Measurements from ENCODE around the gene NDUFA5.

NDUFA5 gene

DNA sequence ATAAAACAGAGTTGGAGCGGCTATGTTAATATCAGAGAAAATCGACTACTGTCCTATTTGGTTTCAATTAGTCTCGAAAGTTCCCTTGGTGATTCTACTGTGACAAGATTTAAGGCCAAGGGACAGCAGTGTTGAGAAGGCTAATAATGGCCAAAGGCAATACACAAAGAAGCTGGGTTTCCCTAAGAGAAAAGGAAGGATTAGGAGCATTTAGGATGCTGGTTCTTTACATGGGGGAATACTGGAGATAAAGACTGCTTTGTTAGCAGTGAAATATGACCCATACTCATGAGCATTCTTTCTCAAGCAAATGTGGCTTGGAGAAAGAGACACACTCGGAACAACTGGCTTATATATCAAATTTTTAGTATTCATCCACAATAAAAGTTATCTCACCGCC lies 55.4 kb downstream of the NDUFA5 start:
- no peak for DNase-seq (ENCODE audit: low spot score)

DNA sequence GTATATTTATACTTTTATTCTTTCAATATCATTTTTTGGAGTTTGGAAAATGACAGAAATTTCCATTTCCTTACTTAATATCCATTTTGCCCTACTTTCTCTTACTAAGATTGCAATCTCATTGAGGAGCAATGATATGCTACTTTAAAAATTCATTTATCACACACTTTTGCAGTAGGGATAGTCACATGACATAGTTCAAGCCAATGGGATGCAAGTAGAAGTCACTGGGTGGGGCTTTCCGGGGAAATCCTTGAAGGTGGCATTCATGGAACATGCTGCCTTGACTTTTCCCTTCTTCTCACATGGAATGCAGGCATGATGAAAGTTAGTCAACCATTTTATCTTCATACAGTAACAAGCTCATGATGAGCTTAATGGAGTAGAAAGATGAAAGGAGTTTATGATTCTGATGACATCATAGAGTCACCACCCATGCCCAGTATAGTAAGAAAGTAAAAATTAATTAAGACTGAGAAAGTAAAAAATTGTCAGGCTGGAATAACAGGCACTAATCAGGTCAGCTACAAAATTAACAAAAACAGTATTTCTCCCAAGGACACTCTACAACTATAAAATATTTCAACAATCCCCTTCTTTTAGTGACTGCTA lies 56.6 kb downstream of the NDUFA5 start:
- no peak for DNase-seq (ENCODE audit: low spot score)

- DNase-seq (ENCODE audit: low spot score) = no peak
Measured at GRCh38 chr7:123499211-123499970, 58.2 kb downstream of the NDUFA5 start.

GRCh38 chr7:123498601-123499000 lies 59.0 kb downstream of the NDUFA5 start:
- no peak for DNase-seq (ENCODE audit: low spot score)

- DNase-seq (ENCODE audit: low spot score) = no peak
Measured at GRCh38 chr7:123498031-123498430, 59.6 kb downstream of the NDUFA5 start.

DNA sequence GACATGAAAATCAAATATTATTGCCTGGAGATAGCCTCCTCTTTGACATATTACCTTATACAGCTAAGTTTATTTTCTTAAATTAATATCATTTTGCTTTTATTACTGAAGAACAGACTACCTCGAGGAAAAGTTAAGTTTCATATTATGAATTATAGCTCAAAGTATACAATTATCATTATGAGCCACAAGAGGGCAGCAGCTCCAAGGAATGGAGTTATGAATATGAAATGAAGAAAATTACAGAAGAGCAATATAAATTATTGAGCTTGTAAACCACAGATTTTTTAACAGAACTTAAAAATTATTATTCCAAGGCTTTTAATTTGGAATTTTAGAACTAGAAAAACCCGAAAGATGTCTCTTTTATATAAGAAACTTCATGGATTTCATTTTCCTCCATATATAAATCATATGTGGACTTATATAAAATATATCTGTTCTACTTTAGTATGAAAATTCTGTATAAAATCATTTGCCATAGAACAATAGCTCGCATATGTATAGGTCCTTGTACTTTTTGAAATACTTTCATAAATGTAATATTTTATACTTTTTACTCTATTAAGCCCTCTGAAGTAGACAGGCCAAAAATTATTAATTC lies 63.3 kb downstream of the NDUFA5 start:
- DNase-seq (ENCODE audit: low spot score) = no peak

GRCh38 chr7:123492485-123492884 lies 65.1 kb downstream of the NDUFA5 start:
- no peak for DNase-seq (ENCODE audit: low spot score)

Measured in left forelimb (tissue), 1 donor.